NB4 (cell line): ENCODE measurements around the gene GREB1.

Source experiments
- CTCF ChIP-seq: IDR thresholded peaks from one replicate; pipeline ENCODE4 v1.5.1; 2012; ENCODE audit warnings: low read depth, low read length
- POLR2A ChIP-seq: IDR thresholded peaks from 2 replicates; pipeline ENCODE4 v1.6.1; 2011; ENCODE audit warnings: mild to moderate bottlenecking; ENCODE audit not compliant: insufficient read length; ENCODE audit errors: extremely low read depth

- TF ChIP-seq POLR2A: no peak
- no peak for TF ChIP-seq CTCF
Measured at GRCh38 chr2:11558214-11558886, 24.5 kb downstream of the GREB1 start.
